HL-60 (cell line): ENCODE results near the gene AFF4.

ENCODE experiments used
- DNase-seq, 2 experiments: peaks; one replicate each; pipeline ENCODE4 v3.0.0-alpha.2; 2010 to 2020; ENCODE audit warnings: low read depth in 1 of 2, low spot score in 1 of 2
- H3K27ac ChIP-seq: fragments of 250-450 bp; sonication (Bioruptor Pico); replicated peaks from 2 replicates; pipeline ENCODE4 v1.5.1; 2020; ENCODE audit warnings: mild to moderate bottlenecking, moderate library complexity
- H3K27me3 ChIP-seq: fragments of 250-450 bp; sonication (Bioruptor Pico); 2 replicates; pipeline ENCODE4 v1.5.1; 2021; ENCODE audit warnings: mild to moderate bottlenecking, moderate library complexity; ENCODE audit not compliant: insufficient read depth, poor library complexity, severe bottlenecking
- H3K4me3 ChIP-seq: replicated peaks from 2 replicates; pipeline ENCODE4 v1.5.1; 2011; ENCODE audit warnings: mild to moderate bottlenecking, control low read depth, low read length; ENCODE audit not compliant: insufficient read depth
- GABPA ChIP-seq: IDR thresholded peaks from 2 replicates; pipeline ENCODE4 v1.6.1; 2012; ENCODE audit warnings: low read depth
- POLR2AphosphoS5 ChIP-seq: IDR thresholded peaks from 2 replicates; pipeline ENCODE4 v1.6.1; 2012; ENCODE audit warnings: low read depth
- SPI1 ChIP-seq: IDR thresholded peaks from 2 replicates; pipeline ENCODE4 v1.6.1; 2012; ENCODE audit warnings: low read depth, mild to moderate bottlenecking, borderline replicate concordance
- TF ChIP-seq, protein P1 (sequence below): IDR thresholded peaks from one replicate; pipeline ENCODE4 v1.5.1; 2011; ENCODE audit warnings: low read length, control low read depth, inconsistent platforms; ENCODE audit not compliant: insufficient read depth
- TF ChIP-seq, protein P2 (sequence below): IDR thresholded peaks from 2 replicates; pipeline ENCODE4 v1.6.1; 2012; ENCODE audit warnings: low read depth; ENCODE audit not compliant: insufficient replicate concordance

The AFF4 gene

DNA sequence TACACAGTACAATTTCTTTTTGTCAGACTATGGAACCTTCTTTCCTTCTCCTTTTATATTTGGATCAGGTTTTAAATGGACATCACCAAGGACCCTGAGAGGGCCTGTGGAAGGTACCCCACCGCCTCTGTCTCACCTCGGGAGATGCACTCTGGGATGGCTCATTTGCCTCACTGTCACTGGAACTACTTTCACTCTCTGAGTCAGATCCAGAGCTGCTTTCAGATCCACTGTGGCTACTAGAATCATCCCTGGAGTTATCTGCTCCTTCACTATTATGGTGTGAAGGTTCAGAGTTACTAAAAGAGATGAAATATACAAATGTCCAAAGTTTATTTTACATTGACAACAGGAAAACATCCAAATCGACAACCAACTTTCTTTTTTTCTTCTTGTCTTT lies 65.3 kb downstream of the AFF4 start:
- no peak for TF ChIP-seq SPI1
- TF ChIP-seq, protein P1, sequence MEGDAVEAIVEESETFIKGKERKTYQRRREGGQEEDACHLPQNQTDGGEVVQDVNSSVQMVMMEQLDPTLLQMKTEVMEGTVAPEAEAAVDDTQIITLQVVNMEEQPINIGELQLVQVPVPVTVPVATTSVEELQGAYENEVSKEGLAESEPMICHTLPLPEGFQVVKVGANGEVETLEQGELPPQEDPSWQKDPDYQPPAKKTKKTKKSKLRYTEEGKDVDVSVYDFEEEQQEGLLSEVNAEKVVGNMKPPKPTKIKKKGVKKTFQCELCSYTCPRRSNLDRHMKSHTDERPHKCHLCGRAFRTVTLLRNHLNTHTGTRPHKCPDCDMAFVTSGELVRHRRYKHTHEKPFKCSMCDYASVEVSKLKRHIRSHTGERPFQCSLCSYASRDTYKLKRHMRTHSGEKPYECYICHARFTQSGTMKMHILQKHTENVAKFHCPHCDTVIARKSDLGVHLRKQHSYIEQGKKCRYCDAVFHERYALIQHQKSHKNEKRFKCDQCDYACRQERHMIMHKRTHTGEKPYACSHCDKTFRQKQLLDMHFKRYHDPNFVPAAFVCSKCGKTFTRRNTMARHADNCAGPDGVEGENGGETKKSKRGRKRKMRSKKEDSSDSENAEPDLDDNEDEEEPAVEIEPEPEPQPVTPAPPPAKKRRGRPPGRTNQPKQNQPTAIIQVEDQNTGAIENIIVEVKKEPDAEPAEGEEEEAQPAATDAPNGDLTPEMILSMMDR: no peak
- TF ChIP-seq, protein P2, sequence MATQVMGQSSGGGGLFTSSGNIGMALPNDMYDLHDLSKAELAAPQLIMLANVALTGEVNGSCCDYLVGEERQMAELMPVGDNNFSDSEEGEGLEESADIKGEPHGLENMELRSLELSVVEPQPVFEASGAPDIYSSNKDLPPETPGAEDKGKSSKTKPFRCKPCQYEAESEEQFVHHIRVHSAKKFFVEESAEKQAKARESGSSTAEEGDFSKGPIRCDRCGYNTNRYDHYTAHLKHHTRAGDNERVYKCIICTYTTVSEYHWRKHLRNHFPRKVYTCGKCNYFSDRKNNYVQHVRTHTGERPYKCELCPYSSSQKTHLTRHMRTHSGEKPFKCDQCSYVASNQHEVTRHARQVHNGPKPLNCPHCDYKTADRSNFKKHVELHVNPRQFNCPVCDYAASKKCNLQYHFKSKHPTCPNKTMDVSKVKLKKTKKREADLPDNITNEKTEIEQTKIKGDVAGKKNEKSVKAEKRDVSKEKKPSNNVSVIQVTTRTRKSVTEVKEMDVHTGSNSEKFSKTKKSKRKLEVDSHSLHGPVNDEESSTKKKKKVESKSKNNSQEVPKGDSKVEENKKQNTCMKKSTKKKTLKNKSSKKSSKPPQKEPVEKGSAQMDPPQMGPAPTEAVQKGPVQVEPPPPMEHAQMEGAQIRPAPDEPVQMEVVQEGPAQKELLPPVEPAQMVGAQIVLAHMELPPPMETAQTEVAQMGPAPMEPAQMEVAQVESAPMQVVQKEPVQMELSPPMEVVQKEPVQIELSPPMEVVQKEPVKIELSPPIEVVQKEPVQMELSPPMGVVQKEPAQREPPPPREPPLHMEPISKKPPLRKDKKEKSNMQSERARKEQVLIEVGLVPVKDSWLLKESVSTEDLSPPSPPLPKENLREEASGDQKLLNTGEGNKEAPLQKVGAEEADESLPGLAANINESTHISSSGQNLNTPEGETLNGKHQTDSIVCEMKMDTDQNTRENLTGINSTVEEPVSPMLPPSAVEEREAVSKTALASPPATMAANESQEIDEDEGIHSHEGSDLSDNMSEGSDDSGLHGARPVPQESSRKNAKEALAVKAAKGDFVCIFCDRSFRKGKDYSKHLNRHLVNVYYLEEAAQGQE: no peak
- TF ChIP-seq GABPA: no peak
- no peak for TF ChIP-seq POLR2AphosphoS5
- DNase-seq: no peak
- Histone ChIP-seq H3K27me3 (no peaks in the 10 kb centered on the region), H3K4me3 (no peak overlapping the region), H3K27ac (no peak overlapping the region)

DNA sequence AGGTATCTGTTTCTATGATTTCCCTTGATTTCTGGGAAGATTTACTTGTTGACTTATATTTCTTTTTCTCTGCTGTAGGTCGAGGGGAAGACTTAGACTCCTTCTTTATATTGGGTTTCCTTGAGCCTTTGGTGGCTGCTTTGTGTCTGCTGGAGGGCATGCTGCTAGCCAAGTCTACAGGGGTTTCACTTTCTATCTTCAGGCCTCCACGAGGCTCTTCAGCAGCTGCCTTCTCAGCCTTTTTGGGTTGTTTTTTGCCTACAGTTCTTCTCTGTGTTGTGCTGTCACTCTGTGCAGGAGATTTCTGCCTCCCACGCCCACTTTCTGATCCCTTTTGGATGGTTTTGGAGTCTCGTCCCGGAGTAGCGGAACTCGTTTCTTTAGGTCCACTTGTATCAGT lies 66.7 kb downstream of the AFF4 start:
- H3K27me3 ChIP-seq: no peaks in the 10 kb centered on the region
- no peak overlapping the region for H3K27ac ChIP-seq
- H3K4me3 ChIP-seq: no peak overlapping the region
- TF ChIP-seq SPI1 (no peak), POLR2AphosphoS5 (no peak), GABPA (no peak)
- TF ChIP-seq, protein P2: no peak
- TF ChIP-seq, protein P1: no peak
- no peak for DNase-seq

DNA sequence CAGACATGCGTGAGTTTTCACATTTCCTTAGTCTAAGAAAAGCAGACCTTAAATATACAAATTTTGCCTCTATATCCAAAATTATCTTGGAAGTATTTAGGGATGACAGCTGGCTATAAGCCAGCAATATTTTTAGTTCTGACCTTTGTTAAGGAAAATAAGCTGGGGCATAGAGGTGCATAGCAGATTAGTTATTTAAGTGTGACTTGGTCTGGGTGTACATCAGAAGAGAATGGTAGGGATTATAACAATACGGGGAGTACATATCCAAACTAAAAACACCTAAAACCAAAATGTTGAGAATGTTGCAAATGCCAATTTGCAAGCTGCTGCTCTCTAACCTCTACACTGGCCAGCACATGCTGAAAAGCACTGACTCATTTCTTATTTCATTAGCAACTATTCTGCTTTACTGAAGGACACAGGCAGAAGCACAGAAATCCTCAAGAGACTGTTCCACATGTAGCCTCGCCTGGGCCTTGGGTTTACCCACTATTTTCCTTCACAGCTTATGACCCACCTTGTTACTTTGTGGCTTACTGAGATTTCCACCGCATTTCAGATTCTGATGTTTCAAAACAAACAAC lies 67.6 kb downstream of the AFF4 start:
- no peak overlapping the region for H3K4me3 ChIP-seq
- no peaks in the 10 kb centered on the region for H3K27me3 ChIP-seq
- TF ChIP-seq, protein P1: no peak
- TF ChIP-seq, protein P2: no peak
- TF ChIP-seq GABPA (no peak), SPI1 (no peak), POLR2AphosphoS5 (no peak)
- no peak overlapping the region for H3K27ac ChIP-seq
- no peak for DNase-seq
